ENCODE results near the gene A4GNT. TPM values are rescaled to one million over a fixed set of nuclear protein-coding genes. Genes with fewer than 3 reads are reported as not detected.

The A4GNT gene
- total RNA-seq, 1 donor from 2014 or later: not detected

- H3K27ac ChIP-seq: no peak overlapping the region
- H3K4me3 ChIP-seq: no peak overlapping the region
- TF ChIP-seq CTCF (IDR thresholded peaks at IDR 0.05): no peak
- H3K4me1 ChIP-seq: no peaks in the 10 kb centered on the region
- intact Hi-C loops (cut with DNase I): no loop called here
- peaks cover 72 to 77% of the 10 kb centered on the region in 2 donors for H3K36me3 ChIP-seq
- H3K27me3 ChIP-seq: no peaks in the 10 kb centered on the region
- DNase-seq (ENCODE audit: low spot score in 2 of 2): no peak
- H3K9me3 ChIP-seq: no peaks in the 10 kb centered on the region
These were observed 50.7 kb downstream of the A4GNT start for GRCh38 chr3:138081371-138082084.

- Histone ChIP-seq H3K27ac (no peak overlapping the region), H3K9me3 (no peaks in the 10 kb centered on the region), H3K36me3 (peaks cover 74 to 78% of the 10 kb centered on the region in 2 donors), H3K27me3 (no peaks in the 10 kb centered on the region), H3K4me1 (no peaks in the 10 kb centered on the region), H3K4me3 (no peak overlapping the region)
- no peak for TF ChIP-seq CTCF (IDR thresholded peaks at IDR 0.05)
- intact Hi-C loops (cut with DNase I): no loop called here
- DNase-seq (ENCODE audit: low spot score in 2 of 2): no peak
These were observed 52.3 kb downstream of the A4GNT start for GRCh38 chr3:138079901-138080300.

GRCh38 chr3:138078901-138079344 lies 53.3 kb downstream of the A4GNT start:
- H3K4me3 ChIP-seq: no peak overlapping the region
- H3K4me1 ChIP-seq: no peaks in the 10 kb centered on the region
- DNase-seq (ENCODE audit: low spot score in 2 of 2): no peak
- no peak for TF ChIP-seq CTCF (IDR thresholded peaks at IDR 0.05)
- H3K27me3 ChIP-seq: no peaks in the 10 kb centered on the region
- H3K9me3 ChIP-seq: no peaks in the 10 kb centered on the region
- H3K27ac ChIP-seq: no peak overlapping the region
- peaks cover 64 to 77% of the 10 kb centered on the region in 2 donors for H3K36me3 ChIP-seq
- intact Hi-C loops (cut with DNase I): no loop called here

GRCh38 chr3:138078096-138078495 lies 54.1 kb downstream of the A4GNT start:
- H3K4me3 ChIP-seq: no peak overlapping the region
- H3K4me1 ChIP-seq: no peaks in the 10 kb centered on the region
- peaks cover 57 to 68% of the 10 kb centered on the region in 2 donors for H3K36me3 ChIP-seq
- no peaks in the 10 kb centered on the region for H3K27me3 ChIP-seq
- intact Hi-C loops (cut with DNase I): no loop called here
- H3K27ac ChIP-seq: no peak overlapping the region
- H3K9me3 ChIP-seq: no peaks in the 10 kb centered on the region
- no peak for DNase-seq (ENCODE audit: low spot score in 2 of 2)
- TF ChIP-seq CTCF (IDR thresholded peaks at IDR 0.05): no peak

Other genes starting within 250 kb of the A4GNT start
- gene CLDN18, start 122.2 kb downstream of the A4GNT start, total RNA-seq: 0.11 TPM
- 23.1 TPM for gene DZIP1L, start 16.8 kb downstream of the A4GNT start, total RNA-seq
- gene DBR1, start 42.5 kb upstream of the A4GNT start, total RNA-seq: 2.0 TPM
- 23.4 TPM for gene ARMC8, start 54.9 kb upstream of the A4GNT start, total RNA-seq
- not detected for gene NME9, start 197.5 kb upstream of the A4GNT start, total RNA-seq
- gene MRAS, start 216.2 kb upstream of the A4GNT start, total RNA-seq: 24.5 TPM